Measurements from ENCODE around the gene PSAP.

PSAP gene

GRCh38 chr10:71845410-71846405 lies 5.3 kb downstream of the PSAP start:
- DNase-seq (ENCODE audit: low read depth in 3 of 3), result no peak

DNA sequence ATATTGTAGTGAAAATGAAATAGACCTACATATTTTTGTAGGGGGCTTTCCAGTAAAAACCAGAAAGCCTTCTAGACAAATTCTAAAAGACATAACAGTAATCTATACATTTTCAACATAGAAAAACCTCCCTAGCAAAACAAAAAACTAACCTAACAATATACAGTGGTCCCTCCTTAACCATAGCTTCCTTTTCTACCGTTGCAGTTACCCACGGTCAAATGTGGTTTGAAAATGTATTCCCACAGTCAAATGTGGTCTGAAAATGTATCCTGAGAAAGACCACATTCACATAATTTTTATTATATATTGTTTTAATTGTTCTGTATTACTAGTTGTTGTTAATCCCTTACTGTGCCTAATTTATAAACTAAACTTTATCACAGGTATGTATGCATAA lies 6.4 kb downstream of the PSAP start:
- DNase-seq (ENCODE audit: low read depth in 3 of 3), result no peak

DNA sequence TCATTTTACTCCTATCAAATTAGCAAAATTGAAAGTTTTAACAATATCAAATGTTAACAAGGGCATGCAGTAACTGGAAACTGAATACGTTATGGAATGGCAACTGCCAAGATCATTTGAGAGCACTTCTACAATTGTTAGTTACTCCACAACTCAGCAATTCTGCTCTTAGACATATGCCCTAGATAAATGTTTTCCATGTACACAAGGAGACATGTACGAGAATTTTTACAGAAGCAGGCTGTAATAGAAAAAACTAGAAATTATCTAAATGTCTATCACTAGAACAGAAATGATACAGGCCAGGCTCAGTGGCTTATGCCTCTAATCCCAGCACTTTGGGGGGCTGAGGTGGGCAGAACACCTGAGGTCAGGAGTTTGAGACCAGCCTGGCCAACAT lies 7.0 kb downstream of the PSAP start:
- no peak for DNase-seq (ENCODE audit: low read depth in 3 of 3)

GRCh38 chr10:71842856-71843686 lies 8.0 kb downstream of the PSAP start:
- no peak for DNase-seq (ENCODE audit: low read depth in 3 of 3)

GRCh38 chr10:71842422-71842821 lies 8.6 kb downstream of the PSAP start:
- DNase-seq (ENCODE audit: low read depth in 3 of 3), result no peak

DNA sequence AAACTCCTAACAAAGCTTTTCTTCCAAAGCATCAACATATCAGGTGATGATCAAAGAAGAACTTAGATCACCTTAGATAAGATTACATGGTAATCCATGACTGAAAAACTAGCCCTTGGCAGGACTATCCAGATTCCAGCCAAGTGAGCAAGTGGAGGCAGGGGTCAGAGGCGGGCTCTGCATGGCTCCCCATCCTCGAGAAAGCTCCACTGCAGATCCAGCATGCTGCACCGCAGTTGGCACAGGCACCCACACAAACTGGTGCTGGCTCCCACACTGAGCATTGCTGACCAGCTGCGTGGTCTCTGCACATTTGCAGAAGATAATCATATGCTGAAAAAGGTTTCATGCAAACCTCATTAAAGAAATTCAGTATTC lies 10.1 kb downstream of the PSAP start:
- no peak for DNase-seq (ENCODE audit: low read depth in 3 of 3)

DNA sequence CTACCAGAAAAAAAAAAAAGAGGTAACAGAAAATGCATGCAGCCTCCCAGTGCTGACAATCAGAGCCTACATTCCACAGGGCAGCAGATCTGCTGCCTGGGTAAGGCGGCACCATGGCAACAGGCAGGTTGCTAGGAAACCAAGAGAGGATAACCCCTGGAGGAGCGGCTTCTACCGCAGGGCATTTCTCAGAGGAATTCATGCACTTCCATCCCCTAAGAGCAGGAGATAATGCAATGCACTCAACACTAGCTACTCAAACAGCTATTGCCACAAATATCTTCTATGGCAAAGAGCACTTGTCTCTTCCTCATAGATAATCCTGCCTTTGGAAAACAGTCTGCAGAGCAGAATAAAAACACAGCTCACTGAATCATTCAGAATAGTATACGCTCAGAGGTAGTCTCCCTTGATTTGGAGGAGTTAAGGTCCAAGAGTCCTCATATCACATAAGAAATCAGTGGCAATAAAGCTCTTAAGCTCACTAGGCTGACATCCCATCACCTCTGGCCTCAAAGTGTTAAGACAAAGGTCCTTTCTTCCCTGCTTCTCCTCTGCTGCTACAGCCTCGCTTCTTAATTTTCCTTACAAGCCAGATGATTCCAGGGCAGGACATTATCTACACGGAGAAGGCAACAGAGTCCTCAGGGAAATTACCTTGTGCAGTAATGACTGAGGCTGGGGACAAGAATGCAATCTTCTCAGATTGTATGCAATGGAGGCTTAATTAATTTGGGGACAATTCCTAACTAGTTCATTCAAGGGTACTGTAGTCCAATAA lies 10.7 kb downstream of the PSAP start:
- DNase-seq (ENCODE audit: low read depth in 3 of 3), result no peak

- DNase-seq (ENCODE audit: low read depth in 3 of 3), result no peak
Measured at GRCh38 chr10:71838264-71839211, 12.5 kb downstream of the PSAP start.

DNA sequence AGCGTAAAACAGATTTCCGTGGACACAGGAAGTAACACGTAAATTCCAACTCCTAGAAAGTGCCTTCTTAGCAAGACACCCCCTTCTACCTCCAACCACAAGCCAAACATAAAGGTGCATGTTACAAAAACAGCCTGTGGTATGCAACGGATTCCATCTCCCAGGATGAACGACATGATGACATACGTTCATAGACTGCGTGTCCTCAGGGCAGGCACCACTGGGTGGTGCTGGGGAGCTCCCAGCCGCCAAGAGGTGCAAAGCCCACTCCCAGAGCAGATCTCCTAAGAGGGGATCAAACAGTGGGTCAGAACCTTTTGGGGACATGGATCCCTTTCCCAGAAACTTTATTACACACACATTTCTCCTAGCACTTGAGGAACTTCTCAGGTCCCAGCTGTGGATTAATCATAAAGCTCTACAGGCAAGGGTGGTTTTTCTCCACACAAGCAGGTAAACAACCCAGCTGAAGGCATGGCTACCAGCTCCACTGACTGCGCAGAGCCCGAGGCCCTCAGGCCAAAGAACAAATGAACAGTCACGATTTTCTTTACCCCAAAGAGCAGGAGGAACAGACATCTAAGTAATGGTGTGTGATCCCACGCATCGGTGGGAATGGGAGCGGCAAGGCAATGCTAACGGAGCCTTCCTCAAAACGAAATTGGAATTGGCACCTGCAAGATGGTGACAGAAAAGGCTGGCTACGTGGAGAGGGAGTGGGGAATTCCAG lies 13.8 kb downstream of the PSAP start:
- no peak for DNase-seq (ENCODE audit: low read depth in 3 of 3)

DNA sequence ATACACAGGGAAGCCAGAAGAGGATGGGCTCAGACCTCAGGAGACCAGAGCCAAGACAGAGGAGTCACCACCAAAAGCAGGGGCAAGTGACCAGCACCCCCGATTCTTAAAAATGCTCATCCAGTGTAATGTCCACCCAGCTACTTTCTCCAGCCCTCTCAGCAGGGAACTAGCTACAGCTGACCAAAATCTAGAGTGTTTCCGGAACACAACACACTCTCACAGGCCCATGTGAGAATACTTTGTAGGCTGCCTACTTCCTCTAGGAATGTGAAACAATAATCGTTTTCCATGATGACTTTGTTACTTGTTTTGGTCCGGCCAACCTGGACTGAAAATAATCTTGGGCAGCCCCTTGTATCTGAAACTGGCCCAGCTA lies 14.5 kb downstream of the PSAP start:
- DNase-seq (ENCODE audit: low read depth in 3 of 3), result no peak

DNA sequence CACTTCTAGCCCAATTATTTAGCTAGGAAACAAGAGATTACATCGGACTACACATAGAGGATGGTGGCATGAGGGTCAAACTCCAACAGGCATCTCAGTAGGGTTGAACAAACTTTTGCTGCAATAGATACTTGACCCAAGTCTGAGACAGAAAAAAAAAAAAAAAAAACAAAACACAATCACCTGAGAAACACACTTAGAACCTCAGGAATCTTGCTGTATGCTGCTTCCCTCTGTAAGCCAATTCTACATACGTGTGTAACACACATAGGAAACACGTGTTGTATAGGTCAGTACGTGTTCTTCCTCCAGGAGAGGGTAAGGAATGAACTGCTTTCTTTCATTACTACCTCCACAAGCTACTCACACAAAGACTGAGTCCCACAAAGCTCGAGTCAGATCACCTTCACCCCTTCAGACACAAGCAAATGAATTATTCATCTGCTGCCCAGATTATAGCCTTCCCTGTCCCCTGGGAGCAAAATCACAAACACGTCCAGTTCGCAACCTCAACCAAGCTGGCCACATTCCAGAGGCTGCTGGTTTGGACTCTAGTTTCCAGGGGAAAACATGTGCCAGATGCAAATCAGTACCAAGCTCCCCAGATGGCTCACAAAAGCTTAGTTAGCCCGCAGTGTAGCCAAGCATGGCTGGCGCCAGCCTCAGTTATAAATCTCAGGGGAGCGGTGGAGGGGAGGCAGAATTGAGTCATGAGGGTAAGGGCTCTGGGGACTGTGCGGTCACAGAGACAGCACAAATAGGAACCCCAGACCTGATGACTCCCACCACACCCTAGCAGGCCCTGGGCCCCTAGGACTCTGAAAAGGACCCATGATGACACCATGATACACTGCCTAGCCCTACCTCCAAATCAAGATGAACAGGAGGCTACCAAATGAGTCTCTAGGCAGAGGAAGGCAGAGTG lies 15.1 kb downstream of the PSAP start:
- DNase-seq (ENCODE audit: low read depth in 3 of 3), result no peak

DNA sequence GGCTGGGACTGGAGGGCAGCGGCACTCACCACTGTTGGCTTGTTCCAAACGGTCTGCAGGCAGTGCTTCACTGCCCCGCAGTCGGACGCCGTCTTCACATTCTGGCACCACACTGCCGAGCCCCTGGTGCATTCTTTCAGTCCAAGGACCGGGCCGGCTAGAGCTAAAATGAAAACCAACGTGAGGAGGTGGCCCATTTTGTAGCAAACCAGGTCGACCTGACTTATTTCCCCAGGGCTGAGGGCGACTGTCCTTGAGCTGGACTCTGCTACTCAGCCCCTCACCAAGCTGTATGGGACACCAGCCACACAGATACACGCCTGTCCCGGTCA lies 16.7 kb downstream of the PSAP start:
- DNase-seq (ENCODE audit: low read depth in 3 of 3), result no peak

DNA sequence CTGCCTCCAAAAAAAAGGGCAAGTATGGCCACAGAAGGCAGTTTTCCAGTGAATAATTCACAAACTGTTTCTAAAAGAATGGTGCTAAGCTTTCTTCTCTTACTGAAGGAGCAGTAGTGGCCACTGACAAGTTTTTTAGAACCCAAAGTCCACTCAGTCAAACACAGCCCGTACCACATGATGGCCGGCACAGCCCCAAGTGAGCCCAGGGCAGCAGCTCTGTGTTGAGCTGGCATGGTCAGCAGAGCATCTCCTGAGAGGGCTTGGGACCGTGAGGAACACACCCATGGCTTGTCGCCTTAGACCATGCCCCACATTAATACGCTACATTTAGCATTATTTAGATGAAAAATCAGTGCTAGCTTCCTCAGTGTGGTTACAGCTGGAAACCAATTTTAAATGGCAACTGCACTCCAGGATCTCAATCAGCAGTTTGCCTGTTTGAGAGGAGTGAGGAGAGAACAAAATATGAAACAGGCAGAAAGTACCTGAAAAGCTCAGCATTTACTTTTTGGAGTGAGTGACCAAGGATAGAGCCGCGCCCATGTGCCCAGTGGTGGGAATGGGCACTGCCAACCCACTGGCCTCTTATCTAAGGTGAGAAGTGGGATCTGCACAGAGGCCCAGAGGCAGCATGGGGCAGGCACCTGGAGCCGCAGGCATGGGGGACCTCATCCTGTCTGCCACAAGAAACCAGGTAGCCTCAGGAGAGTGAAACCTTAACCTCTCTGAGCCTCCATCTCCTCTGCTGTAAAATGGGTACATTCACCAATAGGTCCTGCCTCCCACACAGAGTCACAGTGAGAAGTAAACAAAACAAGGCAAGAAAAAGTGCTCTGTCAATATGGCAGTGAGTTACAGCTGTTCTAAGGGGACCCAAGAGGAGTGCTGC lies 17.4 kb downstream of the PSAP start:
- DNase-seq (ENCODE audit: low read depth in 3 of 3), result no peak

DNA sequence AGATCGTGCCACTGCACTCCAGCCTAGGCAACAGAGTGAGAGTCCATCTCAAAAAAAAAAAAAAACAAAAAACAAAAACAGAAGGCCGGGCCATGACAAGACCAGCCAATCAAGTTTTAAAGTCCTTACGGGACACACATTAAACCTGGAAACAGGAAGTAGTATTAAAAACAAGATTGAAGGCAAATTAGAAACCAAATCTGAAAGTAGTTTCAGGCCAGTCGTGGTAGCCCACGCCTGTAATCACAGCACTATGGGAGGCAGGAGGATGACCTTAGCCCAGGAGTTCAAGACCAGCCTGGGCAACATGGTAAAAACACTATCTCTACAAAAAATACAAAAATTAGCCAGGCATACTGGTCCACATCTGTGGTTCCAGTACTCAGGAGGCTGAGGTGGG lies 18.1 kb downstream of the PSAP start:
- no peak for DNase-seq (ENCODE audit: low read depth in 3 of 3)

GRCh38 chr10:71831646-71832552 lies 19.2 kb downstream of the PSAP start:
- no peak for DNase-seq (ENCODE audit: low read depth in 3 of 3)

GRCh38 chr10:71830726-71831125 lies 20.3 kb downstream of the PSAP start:
- no peak for DNase-seq (ENCODE audit: low read depth in 3 of 3)

DNA sequence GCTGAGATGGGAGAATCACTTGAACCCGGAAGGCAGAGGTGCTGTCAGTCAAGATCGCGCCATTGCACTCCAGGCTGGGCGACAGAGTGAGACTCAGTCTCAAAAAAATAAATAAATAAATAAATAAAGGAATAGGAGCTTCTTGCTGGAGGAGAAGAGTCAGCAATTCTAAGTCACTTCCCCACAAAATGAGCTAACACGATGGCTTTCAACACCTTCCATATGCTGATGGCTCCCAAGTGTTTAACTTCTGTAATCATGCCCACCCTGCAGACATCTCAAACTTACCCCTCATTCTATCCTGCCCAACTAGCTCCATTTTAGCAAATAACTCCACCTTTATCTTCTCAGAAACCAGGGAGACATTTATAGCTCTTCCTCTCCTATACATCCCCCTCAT lies 21.2 kb downstream of the PSAP start:
- DNase-seq (ENCODE audit: low read depth in 3 of 3), result no peak

Data from stimulated activated CD4-positive, alpha-beta T cell treated with anti-CD3 and anti-CD28 coated beads, TNF-alpha, amount 100 ng/mL, for 24 hours (primary cell).